Psoas muscle (tissue), 8 donors: ENCODE results near the gene ISOC1. TPM values are rescaled to one million over a fixed set of nuclear protein-coding genes. Genes with fewer than 3 reads are reported as not detected.

Experiments used
- ATAC-seq, 4 donors: fragments of 200-7000 bp; cut with Tn5 transposase; one replicate each; pipeline ENCODE4 v1.9.1; 2020; ENCODE audit warnings: moderate library complexity in 3 of 4, mild to moderate bottlenecking in 2 of 4
- DNase-seq, 2 donors: peaks; one replicate each; pipeline ENCODE4 v3.0.0-alpha.2; 2020
- H3K27ac ChIP-seq: fragments of 200-600 bp; one replicate; pipeline ENCODE4 v1.8.0; 2022
- H3K27me3 ChIP-seq, 3 donors: fragments of 200-600 bp in 1 of 3; one replicate each; pipeline versions ENCODE4 v1.6.1 to v1.8.0; 2013 to 2022; ENCODE audit warnings: low read length in 2 of 3, mild to moderate bottlenecking in 2 of 3, moderate library complexity in 1 of 3; ENCODE audit not compliant: insufficient read depth in 3 of 3
- H3K36me3 ChIP-seq, 2 donors: fragments of 200-600 bp in 1 of 2; one replicate each; pipeline versions ENCODE4 v1.6.1 to v1.8.0; 2013 to 2022; ENCODE audit warnings: low read depth in 1 of 2, mild to moderate bottlenecking in 1 of 2, moderate library complexity in 1 of 2; ENCODE audit not compliant: insufficient read depth in 1 of 2
- H3K4me1 ChIP-seq: fragments of 200-600 bp; one replicate; pipeline ENCODE4 v1.8.0; 2022
- H3K4me3 ChIP-seq: fragments of 200-600 bp; one replicate; pipeline ENCODE4 v1.8.0; 2022; ENCODE audit warnings: mild to moderate bottlenecking
- H3K9me3 ChIP-seq: fragments of 200-600 bp; one replicate; pipeline ENCODE4 v1.8.0; 2022
- WGBS, 3 donors: extraction: QIAGEN DNeasy Blood & Tissue Kit; methylation state at CpG; one replicate each; pipeline versions ENCODE4 v1.1.6 to v1.1.7; 2013; 5-methylcytosine and 5-hydroxymethylcytosine counted together
- intact Hi-C, 2 donors: fragments of 100-400 bp; cut with DNase I; formaldehyde crosslinking; loops; one replicate each; pipeline versions ENCODE4 v1.11.0 to v1.14.2; 2022
- long read RNA-seq, 2 donors: library from polyadenylated mRNA; unstranded; transcript quantifications; one replicate each; pipeline ENCODE4 v2.0.0, GENCODE V29; 2021
- polyA plus RNA-seq, 3 donors: library from polyadenylated mRNA; stranded (reverse); fragments of 200-250 nt; gene quantifications; one replicate each; pipeline ENCODE4 v1.2.3, GENCODE V29; 2013
- total RNA-seq, 4 donors: library from RNA; stranded (reverse); fragmentation: NEBNext Ultra II Directional in 2 of 4; extraction: Animal tissue kit (Norgen Biotek cat#: 25700) in 2 of 4; gene quantifications; one replicate each; pipeline versions ENCODE4 v1.2.1 to v1.2.4, GENCODE V29; 2021 to 2023
- TF ChIP-seq, protein P1 (sequence below): fragments of 200-600 bp; IDR thresholded peaks from one replicate; pipeline ENCODE4 v1.8.0; 2022; ENCODE audit warnings: antibody characterized with exemption
- donor health status: healthy with polysubstance abuse.
- donor health status: DM: no; HTN: no; CAD: no; lungs with moderate emphysema.
- donor health status: Bipolar disorder and iron deficiency.
- donor health status: healthy.
- donor health status: DM: yes; HTN: yes; CAD: no.
- donor health status: DM: no; HTN: no; CAD: no.
- donor health status: DM: no; HTN: no; CAD: no.
- donor health status: DM: yes; HTN: yes; CAD: no.

ISOC1 gene
- total RNA-seq (10 to 100 TPM in 2 of 4 donors, 1 to 10 TPM in 2; 6.6 to 18.5 (median 12.8) TPM), polyA plus RNA-seq (10 to 100 TPM; 10.3 to 18.8 (median 11.3) TPM)
- long read RNA-seq, donor 1, transcript ISOC1-201 (5 exons, 1,940 nt) = major isoform, 22 of 25 reads
- long read RNA-seq, donor 1, partial matches to known transcripts = 3 of 25 reads
- long read RNA-seq, donor 1, other reads (novel, unspliced or antisense) = 0 of 25 reads
- long read RNA-seq, donor 2, transcript ISOC1-201 (5 exons, 1,940 nt) = major isoform, 29 of 30 reads
- long read RNA-seq, donor 2, partial matches to known transcripts = 1 of 30 reads
- long read RNA-seq, donor 2, other reads (novel, unspliced or antisense) = 0 of 30 reads

DNA sequence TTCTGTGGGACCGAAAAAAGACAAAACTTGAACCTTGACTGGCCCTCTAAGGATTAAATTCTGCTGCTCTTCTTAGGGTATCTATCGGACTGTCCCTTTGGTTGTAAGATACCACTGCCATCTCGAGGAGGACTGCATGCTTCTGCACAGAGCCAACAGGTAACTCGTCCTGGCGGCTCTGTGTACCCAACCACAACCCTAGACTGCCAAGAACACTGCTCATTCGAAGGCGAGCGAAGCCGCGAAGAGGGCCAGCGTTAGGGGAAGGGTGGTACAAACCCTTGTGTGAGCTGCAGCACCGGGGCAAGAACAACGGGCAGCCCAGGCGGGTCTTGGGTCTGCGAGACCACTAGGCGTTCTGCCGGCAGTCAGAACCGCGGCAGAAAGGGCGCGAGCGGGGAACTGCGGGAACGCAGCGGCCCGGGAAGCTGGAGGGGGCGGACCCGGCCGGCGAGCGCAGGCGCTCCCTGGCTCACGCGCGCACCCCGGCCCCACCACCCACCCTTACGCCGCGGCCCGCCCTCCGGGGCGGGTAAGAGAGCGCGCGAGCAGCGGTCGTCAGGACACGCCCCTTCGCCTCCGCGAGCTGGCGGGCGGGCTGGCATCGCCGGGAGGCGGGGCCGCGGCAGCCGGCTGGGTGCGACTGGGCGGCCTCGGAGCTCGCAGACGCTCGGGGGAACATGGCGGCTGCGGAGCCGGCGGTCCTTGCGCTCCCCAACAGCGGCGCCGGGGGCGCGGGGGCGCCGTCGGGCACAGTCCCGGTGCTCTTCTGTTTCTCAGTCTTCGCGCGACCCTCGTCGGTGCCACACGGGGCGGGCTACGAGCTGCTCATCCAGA is at the start of gene ISOC1:
Gene ISOC1 (plus strand): TSS at position 663 of the 837 bp plus-strand sequence. CDS start 18 bp downstream, at position 681.
- Histone ChIP-seq H3K36me3 (no peaks in the 10 kb centered on the region), H3K4me1 (peaks cover 14% of the 10 kb centered on the region), H3K27me3 (no peaks in the 10 kb centered on the region), H3K4me3 (peak within 1 kb of the TSS; percentile 80), H3K27ac (peak within 1 kb of the TSS; percentile 80), H3K9me3 (no peaks in the 10 kb centered on the region)
- peak; percentile 91 to 95 (median 93) for ATAC-seq
- DNase-seq = peak; percentile 91 to 93
- WGBS, 3 donors = 1% methylated on average over 62 to 87 of the region's 87 CpGs
- TF ChIP-seq, protein P1, sequence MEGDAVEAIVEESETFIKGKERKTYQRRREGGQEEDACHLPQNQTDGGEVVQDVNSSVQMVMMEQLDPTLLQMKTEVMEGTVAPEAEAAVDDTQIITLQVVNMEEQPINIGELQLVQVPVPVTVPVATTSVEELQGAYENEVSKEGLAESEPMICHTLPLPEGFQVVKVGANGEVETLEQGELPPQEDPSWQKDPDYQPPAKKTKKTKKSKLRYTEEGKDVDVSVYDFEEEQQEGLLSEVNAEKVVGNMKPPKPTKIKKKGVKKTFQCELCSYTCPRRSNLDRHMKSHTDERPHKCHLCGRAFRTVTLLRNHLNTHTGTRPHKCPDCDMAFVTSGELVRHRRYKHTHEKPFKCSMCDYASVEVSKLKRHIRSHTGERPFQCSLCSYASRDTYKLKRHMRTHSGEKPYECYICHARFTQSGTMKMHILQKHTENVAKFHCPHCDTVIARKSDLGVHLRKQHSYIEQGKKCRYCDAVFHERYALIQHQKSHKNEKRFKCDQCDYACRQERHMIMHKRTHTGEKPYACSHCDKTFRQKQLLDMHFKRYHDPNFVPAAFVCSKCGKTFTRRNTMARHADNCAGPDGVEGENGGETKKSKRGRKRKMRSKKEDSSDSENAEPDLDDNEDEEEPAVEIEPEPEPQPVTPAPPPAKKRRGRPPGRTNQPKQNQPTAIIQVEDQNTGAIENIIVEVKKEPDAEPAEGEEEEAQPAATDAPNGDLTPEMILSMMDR = peak; percentile 6
- intact Hi-C loops = no loop called here

DNA sequence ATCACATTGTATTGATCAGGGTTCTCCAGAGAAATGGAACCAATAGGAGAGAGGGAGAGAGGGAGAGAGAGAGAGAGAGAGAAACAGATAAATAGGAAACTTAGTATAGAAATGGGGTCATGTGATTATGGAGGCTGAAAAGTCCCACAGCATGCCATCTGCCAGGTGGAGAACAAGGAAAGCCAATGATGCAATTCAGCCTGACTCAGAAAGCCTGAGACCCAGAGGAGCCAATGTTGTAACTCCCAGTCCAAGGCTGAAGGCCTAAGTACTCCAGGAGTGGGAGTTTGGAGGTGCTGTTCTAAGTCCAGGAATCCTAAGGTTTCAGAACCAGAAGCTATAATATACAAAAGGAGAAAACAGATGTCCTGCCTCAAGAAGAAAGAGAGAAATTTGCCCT is 48.4 kb upstream of the ISOC1 start:
- DNase-seq (no peak), ATAC-seq (no peak)
- peaks cover 4% of the 10 kb centered on the region for H3K9me3 ChIP-seq
- H3K4me1 ChIP-seq = no peaks in the 10 kb centered on the region
- intact Hi-C loops = no loop called here
- no peak overlapping the region for H3K27ac ChIP-seq
- H3K36me3 ChIP-seq = no peaks in the 10 kb centered on the region
- no peak overlapping the region for H3K4me3 ChIP-seq
- TF ChIP-seq, protein P1 = no peak
- no peaks in the 10 kb centered on the region for H3K27me3 ChIP-seq

DNA sequence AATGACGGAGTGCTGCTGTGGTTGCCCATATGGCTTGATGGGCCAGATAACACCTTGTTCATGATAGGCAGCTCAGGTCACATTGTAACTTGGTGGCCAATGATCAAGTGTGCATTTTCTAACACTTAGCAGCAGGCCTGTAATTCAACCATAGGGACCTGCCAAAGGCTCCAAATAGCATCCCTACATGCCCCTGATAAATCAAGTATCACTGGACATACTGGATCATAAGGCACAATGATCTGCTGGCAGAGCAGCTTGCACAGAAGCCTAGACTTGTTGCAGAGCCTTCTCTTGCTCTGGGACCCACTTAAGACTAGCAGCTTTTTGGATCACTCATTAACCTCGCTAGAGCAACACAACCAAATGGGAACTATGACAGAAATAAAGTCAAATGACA is 46.0 kb upstream of the ISOC1 start:
- TF ChIP-seq, protein P1 = no peak
- Histone ChIP-seq H3K36me3 (no peaks in the 10 kb centered on the region), H3K27me3 (no peaks in the 10 kb centered on the region), H3K9me3 (peaks cover 2% of the 10 kb centered on the region), H3K27ac (no peak overlapping the region), H3K4me1 (no peaks in the 10 kb centered on the region), H3K4me3 (no peak overlapping the region)
- 46 to 83% (median 69%) methylated on average over 2 of the region's 2 CpGs for WGBS, 3 donors
- intact Hi-C loops = no loop called here
- ATAC-seq (no peak), DNase-seq (no peak)

DNA sequence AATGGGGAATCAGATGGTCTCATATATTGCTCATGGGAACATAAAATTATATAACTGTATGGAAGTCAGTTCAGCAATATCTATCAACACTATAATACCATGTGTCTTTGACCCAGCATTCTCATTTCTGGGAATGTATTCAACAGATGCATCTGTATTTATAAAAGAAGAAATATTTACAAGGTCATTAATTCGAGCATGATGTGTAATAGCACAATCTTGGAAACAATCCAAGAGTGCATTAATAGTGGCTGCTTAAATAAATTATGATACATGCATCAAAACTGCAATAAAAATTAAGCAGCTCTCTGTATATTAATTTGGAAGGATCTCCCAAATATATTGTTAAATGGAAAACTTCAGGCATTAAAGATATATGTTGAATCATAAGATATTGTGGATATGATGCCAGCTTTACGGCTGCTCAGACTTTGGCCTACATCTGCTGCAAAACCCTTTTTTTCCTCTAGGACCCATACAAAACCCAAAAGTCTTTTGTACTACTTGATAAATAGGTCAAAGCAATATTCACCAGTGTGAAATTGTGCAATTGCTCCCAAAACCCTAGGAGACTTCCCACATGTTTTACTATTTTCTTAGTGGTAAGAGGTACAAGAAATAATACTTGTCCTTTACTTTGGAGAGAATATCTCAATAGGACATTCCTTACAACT is 45.3 kb upstream of the ISOC1 start:
- Histone ChIP-seq H3K36me3 (no peaks in the 10 kb centered on the region), H3K4me1 (no peaks in the 10 kb centered on the region), H3K27ac (no peak overlapping the region), H3K4me3 (no peak overlapping the region), H3K27me3 (no peaks in the 10 kb centered on the region), H3K9me3 (no peaks in the 10 kb centered on the region)
- ATAC-seq = no peak
- WGBS, 3 donors = 46 to 54% (median 51%) methylated on average over 2 of the region's 2 CpGs
- DNase-seq = no peak
- intact Hi-C loops = no loop called here
- TF ChIP-seq, protein P1 = no peak
